Stimulated activated CD8-positive, alpha-beta memory T cell treated with anti-CD3 and anti-CD28 coated beads, Interleukin-2, amount 100 ng/mL, for 48 hours (primary cell): ENCODE data around the gene PDE8A.
A peak's percentile ranks its signal among the peaks of the same experiment; 100 is the strongest.

Source experiments
- DNase-seq, 2 donors: peaks; one replicate each; pipeline ENCODE4 v3.0.0-alpha.2; 2020; ENCODE audit warnings: low read depth in 2 of 2

The PDE8A gene, protein sequence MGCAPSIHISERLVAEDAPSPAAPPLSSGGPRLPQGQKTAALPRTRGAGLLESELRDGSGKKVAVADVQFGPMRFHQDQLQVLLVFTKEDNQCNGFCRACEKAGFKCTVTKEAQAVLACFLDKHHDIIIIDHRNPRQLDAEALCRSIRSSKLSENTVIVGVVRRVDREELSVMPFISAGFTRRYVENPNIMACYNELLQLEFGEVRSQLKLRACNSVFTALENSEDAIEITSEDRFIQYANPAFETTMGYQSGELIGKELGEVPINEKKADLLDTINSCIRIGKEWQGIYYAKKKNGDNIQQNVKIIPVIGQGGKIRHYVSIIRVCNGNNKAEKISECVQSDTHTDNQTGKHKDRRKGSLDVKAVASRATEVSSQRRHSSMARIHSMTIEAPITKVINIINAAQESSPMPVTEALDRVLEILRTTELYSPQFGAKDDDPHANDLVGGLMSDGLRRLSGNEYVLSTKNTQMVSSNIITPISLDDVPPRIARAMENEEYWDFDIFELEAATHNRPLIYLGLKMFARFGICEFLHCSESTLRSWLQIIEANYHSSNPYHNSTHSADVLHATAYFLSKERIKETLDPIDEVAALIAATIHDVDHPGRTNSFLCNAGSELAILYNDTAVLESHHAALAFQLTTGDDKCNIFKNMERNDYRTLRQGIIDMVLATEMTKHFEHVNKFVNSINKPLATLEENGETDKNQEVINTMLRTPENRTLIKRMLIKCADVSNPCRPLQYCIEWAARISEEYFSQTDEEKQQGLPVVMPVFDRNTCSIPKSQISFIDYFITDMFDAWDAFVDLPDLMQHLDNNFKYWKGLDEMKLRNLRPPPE

DNA sequence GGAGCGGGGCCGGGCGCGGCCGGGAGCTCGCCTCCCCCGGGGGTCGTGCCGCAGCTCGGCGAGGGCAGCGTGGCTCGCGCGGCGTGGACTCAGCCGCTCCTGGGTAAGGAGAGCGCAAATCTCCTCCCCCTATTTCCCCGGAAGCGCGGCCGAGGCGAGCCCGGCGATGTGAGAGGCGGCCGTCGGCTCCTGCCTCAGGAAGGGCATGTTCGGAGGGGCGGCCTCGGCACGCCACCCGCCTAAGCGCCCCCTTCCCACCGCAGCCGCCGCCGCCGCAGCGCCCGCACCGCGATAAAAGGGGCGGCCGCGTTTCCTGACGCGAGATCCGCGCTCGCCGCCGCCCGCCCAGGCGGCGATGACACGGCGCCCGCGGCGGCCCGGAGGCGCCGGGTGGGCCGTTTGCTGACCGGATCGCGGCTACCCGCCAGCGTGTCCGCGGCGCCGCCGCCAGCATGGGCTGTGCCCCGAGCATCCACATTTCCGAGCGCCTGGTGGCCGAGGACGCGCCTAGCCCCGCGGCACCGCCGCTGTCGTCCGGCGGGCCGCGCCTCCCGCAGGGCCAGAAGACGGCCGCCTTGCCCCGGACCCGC lies at the start of gene PDE8A:
PDE8A (plus strand) TSS at position 146 of the 590 bp plus-strand sequence; CDS start at position 453, 307 bp downstream.
- DNase-seq, result peak in 1 of 2 donors; percentile 33

DNA sequence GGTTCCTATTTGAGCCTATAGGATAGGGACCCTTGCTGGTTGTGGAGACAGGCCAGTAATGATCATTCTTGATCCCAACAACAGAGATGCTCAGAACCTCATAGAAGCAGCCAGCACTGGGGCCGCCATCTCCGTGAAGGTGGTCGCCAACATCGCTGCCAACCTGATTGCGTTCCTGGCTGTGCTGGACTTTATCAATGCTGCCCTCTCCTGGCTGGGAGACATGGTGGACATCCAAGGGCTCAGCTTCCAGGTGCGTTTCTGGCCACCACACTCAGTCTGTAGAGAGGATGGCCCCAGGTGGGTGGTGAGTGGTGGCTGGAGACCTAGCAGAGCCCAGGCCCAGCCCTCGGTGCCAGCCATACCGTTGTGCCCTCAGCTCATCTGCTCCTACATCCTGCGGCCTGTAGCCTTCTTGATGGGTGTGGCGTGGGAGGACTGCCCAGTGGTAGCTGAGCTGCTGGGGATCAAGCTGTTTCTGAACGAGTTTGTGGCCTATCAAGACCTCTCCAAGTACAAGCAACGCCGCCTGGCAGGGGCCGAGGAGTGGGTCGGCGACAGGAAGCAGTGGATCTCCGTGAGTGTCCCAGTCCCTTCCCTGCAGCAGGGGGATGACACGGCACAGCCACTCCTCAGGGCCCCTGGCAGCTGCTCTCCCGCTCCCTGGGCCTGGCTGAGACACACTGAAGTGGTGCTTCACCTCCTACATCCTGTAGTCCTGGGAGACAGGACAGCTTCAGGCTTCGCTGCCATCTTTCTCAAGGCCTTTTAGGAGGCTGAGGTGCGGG lies 46.5 kb upstream of the PDE8A start:
- no peak for DNase-seq

DNA sequence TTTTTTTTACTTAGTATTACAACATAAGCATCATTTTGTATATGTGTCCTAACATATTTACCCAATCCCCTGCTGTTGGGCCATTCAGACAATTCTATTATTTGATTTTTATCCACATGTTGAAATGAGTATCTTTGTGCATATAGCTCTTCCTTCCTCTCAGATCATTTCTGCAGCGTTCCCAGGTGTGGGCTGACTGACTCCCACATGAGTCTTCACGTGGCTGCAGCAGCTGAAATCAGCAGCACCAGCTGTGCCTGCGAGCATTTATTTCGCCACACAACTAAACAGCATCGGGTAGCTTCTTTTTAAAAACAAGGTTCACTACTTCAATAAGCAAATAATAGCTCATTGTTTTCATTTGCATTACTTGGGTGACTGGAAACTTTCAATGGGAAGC lies 44.5 kb upstream of the PDE8A start:
- DNase-seq, result no peak

DNA sequence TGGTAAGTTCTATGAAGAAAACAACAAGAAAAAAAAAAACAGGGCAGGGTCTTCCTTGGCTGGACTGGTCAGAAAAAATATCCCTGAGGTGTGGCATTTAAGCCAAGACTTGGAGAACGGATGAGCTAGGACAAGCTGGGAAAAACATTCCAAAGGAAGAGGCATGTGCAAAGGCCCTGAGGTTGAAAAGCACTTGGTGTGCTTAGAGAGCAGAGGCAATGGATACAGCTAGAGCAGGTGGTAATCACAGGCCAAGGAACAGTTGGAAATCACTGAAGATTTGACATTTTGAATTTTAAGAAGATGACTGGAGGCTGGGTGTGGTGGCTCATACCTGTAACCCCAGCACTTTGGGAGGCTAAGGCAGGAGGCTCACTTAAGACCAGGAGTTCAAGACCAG lies 42.9 kb upstream of the PDE8A start:
- no peak for DNase-seq

DNA sequence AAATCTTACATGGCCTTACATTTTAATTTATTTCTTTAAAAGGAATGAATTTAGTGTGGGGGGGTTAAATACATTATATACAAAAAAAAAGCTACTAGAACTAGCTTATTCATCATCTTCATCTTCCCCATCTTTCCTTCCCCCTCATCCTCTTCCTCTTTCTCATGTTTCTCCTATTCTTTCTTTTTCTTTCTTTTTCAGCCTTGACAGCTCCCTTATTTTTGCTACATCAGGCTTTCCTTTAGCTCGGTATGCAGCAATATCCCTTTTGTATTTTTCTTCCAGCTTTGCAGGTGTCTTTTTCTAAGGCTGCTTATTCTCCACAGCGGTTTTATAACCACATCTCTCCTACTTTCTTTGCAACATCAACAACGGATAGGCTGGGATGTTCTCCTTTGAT lies 41.3 kb upstream of the PDE8A start:
- no peak for DNase-seq

DNA sequence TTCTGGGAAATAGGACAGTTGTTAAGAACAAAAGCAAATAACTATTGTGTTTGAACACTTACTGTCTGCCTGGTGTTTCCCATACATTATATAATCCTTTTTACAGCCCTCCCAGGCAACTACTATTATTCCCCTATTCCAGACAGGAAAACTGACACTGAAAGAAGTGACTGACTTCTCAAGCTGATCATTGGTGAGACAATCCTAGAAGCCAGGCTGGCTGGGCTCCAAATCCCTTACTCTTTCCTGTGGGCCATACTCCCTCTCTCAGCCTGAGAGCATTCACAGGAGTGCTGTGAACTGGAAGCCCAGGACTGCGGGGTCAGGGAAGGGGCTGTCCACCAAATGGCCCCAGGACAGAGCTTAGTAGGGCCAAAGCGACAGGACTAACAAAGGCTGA lies 39.2 kb upstream of the PDE8A start:
- DNase-seq, result no peak

DNA sequence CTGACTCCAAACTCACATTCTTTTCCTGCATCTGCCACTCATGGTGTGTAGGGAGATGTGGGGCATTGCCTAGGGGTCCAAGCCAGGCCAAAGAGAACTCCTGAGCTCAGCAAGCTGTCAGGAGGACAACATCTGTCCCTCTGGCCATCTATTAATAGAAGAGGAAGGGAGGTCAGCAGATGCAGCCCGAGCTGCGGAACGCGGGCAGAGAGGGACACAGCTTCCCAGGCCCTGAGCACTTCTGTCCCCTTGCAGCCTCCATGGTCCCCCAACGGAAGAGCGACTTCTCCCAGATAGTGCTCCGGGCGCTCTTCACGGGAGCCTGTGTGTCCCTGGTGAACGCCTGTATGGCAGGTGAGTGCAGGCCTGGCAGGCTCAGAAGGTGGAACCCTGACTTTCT lies 37.3 kb upstream of the PDE8A start:
- DNase-seq, result no peak

DNA sequence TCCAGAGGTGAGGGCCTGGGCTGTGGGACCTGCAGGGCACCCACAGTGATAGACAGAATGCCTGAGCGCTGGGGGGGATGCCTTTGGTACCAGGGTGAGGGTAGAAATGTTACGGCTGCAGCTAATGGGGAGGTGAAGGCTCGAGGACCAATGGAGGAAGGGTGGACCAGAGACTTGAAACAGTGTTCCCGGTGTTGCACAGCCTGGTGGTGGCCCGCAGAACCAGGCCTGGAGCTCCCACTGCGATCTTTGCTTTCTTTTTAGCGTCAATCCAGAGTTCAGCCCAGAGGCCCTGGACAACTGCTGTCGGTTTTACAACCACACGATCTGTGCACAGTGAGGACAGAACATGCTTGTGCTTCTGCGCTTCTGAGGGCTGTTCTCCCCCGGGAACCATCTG lies 36.8 kb upstream of the PDE8A start:
- DNase-seq, result no peak

DNA sequence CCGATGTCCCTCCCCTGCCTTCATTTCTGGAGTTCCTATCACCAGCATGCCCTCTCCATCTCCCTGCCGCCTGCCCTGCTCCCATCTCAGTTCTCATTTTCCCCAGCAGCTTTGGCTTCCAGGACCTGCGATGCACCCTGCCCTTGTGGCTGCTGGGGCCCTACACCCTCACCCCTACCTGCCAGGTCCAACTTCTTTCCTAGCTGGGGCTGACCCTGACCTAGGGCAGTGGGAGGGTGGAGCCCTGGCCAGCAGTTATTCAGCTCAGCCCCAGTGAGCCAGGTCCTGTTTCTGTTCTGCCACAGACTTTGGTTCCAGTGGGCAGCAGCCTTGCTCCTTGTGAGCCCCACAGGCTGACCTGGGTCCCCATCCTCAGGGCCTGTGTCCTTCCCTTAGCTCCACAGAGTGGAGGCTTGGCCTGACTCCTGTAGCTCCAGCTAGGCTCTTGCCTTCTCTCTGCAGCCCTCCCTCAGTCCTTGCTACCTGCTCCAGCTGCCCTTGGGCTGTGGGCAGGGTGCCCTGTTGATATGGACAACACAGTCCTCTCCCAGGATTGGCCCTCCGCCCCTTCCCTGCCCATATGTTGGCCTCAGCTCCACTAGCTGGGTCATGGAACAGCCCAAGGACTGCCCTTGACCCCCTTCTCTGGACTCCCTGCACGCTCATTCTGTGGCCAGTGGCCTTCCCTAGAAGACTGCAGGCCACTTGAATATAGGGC lies 34.7 kb upstream of the PDE8A start:
- no peak for DNase-seq

DNA sequence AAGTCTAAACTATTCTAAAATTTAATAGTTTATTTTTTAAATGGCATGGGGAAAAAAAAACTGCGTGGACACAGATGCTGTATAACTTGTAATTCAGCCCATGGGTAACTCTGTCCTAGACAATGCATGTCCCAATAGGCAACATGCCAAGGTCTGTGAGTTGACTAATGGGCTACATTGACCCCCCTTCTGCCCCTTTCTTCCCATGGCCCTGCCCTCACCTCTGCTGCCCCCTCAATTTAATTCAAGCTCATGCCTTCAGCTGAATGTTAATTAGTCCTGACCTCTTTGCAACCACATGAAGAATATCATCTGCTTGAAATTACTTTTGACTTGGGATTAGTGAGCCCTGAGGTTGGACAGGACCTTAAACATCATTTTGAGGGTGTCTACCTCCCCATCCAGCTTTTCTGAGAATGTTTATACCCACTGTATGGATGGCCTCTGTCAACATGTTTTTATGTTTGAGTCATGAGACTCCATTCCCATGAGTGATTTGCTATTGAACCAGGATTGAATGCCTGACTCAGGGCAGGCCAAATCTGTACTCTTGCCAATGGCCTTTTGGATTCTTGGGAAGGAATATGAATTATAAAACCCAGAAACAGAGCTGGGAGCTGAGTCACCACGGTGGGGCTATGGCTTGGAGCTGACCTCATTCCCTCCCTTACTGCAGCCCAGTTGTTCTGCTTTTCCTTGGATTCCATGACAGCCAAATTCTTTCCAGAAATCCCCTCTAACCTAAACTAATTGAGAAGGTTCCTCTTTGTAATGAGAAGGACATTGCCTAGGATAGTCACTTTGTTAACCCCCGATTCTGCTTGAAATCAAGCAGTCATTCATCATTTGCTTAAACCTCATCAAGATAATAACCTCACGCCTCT lies 33.5 kb upstream of the PDE8A start:
- DNase-seq, result no peak

DNA sequence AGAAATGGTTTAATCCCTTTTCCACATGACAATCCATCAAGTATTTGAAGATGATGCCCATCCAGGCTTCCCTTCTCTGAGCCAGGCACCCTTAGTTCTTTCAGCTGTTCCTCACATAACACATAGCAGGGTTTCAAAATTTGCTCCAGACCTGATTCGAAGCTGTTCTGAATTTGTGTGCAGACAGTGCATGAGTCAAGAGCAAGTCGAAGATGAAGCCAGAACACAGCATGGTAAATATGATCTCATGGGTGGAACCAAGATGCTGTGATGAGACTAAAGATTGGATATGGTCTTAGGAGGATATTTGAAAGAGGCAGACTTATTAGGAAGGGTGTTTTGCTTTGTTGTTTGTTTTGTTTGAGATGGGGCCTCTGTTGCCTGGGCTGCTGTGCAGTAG lies 32.6 kb upstream of the PDE8A start:
- DNase-seq, result no peak

DNA sequence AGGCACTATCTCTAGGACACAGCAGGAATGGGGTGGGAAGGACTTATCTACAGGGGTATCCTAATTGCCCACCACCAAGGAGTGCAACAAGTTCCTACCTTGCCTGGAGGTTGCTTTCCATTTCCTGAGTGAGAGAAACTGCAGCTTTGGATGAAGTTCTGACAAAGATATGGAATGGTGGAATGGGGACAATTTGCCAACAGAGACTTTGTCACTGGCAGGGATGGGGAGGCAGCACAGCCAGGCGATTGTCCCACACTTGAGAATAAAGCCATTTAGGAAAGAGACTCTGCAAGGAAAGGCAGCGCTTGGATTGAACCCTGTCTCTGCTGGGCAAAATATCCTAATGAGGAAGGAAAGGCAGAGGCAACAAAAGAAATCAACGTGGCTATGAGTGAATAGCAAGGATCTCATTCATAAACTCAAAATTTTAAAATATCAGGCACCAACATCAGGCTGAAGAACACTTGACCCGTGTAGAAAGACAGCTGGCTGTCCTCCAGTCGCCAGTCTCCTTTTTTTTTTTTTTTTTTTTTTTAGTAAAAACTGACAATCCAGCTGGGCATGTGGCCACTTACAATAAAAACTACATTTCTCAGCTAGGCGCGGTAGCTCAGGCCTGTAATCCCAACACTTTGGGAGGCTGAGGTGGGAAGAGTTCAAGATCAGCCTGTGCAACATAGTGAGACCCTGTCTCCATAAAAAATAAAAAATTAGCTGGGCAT lies 31.6 kb upstream of the PDE8A start:
- DNase-seq, result no peak

DNA sequence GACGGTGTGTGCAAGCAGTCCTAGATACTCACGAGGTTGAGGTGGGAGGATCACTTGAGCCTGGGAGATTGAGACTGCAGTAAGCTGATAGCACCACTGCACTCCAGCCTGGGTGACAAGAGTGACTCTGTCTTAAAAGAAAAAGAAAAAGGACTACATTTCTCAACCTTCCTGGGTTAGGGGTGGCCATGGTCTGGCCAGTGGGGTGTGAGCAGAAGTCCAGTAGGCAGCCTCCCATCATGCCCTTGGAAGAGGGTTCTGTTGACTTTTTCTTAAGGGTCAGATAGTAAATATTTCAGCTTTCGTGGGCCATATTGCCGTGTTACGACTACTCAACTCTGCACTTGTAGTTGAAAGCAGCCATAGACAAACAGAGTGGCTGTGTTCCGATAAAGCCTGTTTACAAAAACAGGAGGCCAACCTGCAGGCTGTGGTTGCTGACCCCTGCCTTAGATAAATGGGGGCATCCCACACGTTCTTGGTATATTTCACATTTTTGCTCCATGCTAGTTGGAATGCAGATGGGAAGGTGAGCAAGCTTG lies 31.0 kb upstream of the PDE8A start:
- DNase-seq, result no peak

DNA sequence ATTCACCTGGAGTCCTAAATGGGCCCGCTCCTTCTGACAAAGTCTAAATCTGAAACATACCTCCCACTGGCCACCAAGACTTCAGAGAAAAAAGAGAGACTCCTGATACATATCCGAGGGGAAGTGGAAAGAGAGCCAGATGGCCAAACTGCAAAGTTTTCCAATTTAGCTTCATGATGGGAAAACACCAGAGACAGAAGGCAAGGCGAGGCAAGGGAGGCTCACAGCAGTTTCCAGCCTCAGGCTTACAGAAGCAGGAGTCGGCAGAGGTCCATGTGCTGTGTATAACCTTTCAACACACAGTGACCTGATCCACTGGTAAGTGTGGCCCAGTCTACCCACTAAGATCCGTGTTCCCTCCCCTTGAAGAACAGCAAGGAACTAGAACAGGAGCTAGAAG lies 29.9 kb upstream of the PDE8A start:
- DNase-seq, result no peak

DNA sequence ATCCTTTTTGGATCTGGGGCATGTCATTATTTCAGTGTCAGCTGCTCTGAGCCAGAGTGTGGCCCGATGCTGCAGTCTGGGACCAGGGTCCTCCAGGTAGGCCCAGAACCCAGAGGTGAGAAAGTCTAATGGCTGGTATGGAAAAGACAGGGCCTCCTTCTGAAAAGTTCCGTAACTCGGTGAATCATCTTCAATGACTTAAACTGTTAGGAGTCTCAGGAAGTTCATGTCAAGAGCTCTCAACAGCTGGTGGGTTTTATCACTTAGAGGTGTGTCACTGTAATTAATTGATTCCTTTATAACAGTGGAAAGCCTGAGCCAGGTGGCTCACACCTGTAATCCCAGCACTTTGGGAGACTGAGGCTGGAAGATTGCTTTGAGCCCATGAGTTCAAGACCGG lies 28.5 kb upstream of the PDE8A start:
- DNase-seq, result no peak

DNA sequence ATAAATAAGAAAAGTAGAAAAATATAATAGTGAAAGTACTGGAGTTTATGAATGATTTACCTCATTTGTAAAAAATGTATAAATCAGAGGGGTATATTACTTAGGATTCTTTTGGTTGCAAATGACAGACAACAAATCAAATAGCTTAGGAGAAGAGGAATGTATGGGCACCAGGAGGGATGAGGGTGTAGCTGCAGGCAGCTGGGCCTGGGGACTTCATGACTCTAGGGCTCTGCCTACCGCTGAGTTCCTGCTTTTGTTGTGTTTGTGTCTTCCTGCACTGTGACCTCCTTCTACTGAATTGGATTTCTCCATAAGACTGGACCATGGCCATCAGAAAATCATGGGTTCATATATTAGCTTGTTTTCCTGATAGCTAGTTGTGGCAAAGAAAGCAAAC lies 27.9 kb upstream of the PDE8A start:
- no peak for DNase-seq

DNA sequence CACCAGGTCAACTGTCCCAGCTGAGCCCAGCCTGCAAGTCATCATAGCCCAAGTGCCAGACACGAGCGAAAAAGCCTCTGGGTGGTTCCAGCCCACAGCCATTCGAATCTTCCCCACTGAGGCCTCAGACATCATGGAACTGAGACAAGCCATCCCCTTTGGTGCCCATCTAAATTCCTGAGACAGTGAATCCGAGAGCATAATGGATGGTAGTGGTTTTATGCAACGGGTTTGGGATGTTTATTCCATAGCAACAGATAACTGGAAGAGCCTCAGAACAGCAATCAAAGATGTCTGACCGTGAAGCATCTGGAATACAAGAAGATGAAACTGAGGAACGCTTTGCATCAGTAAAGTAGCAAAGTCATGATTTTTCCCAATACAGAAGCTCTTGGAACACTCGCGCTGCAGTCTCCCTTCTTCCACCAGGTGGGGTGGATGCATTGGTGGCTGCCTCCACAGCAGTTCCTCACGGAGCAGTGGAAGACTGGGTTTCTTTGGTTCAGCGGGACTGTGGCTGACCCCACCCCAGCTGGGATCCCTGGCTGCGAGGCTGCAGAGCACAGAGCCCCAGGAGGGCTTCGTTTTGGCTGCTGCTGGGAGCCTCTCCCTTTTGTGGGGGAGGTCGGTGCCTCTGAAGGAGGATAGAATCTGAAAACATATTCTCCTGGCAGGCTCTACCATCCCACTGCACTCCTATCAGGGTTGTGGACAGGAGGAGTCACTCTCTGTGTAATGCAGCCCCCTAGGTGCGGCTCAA lies 26.4 kb upstream of the PDE8A start:
- peak in 1 of 2 donors; percentile 4 for DNase-seq

DNA sequence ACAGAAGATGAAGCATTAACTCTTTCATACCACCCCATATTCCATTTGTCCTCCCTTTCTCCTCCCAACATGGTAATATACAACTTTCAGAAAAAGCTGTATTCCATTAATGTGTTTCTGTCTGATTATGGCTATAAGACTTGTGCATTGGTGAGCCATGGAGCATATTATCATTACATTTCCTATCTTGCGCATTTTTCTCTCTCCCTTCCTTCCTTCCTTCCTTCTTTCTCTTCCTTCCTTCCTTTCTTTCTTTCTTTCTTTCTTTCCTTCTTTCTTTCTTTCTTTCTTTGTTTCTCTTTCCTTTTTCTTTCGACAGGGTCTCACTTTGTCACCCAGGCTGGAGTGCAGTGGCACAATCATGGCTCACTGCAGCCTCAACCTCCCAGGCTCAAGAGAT lies 25.5 kb upstream of the PDE8A start:
- DNase-seq, result no peak
